MM.1S (cell line): ENCODE results near the gene CFAP70.
"Not testable (repeated sequence)": the region's sequence is repeated elsewhere in the genome, so short reads cannot be mapped to it uniquely, and the experiment has no call there.

Experiments
- DNase-seq: peaks from one replicate; pipeline ENCODE4 v3.0.0-alpha.2; 2015
- H2AFZ ChIP-seq: fragments of 300-600 bp; sonication (generic); 2 replicates; pipeline ENCODE4 v1.6.0; 2016; ENCODE audit warnings: antibody characterized with exemption, low read length
- H3F3A ChIP-seq: fragments of 300-600 bp; sonication (generic); 2 replicates; pipeline ENCODE4 v1.6.1; 2016; ENCODE audit warnings: mild to moderate bottlenecking, antibody characterized with exemption, low read length, moderate library complexity, mixed read lengths; ENCODE audit not compliant: insufficient read depth
- H3K27ac ChIP-seq: fragments of 300-600 bp; sonication (generic); 2 replicates; pipeline ENCODE4 v1.5.1; 2016; ENCODE audit warnings: mild to moderate bottlenecking, low read length
- H3K27me3 ChIP-seq: fragments of 300-600 bp; sonication (generic); replicated peaks from 2 replicates; pipeline ENCODE4 v1.6.0; 2016; ENCODE audit warnings: low read length; ENCODE audit not compliant: insufficient read depth
- H3K36me3 ChIP-seq: fragments of 300-600 bp; sonication (generic); replicated peaks from 2 replicates; pipeline ENCODE4 v1.6.1; 2016; ENCODE audit warnings: mild to moderate bottlenecking, low read length, mixed read lengths; ENCODE audit not compliant: insufficient read depth
- H3K4me1 ChIP-seq: fragments of 300-600 bp; sonication (generic); 2 replicates; pipeline ENCODE4 v1.6.1; 2016; ENCODE audit warnings: low read length, mixed read lengths
- H3K4me2 ChIP-seq: fragments of 300-600 bp; sonication (generic); 2 replicates; pipeline ENCODE4 v1.6.0; 2016; ENCODE audit warnings: low read depth, low read length
- H3K4me3 ChIP-seq: fragments of 300-600 bp; sonication (generic); 2 replicates; pipeline ENCODE4 v1.5.1; 2016; ENCODE audit warnings: low read length, mixed read lengths
- H3K79me2 ChIP-seq: fragments of 300-600 bp; sonication (generic); 2 replicates; pipeline ENCODE4 v1.6.1; 2016; ENCODE audit warnings: mixed run types, low read length, mixed read lengths
- H3K9ac ChIP-seq: fragments of 300-600 bp; sonication (generic); 2 replicates; pipeline ENCODE4 v1.6.1; 2016; ENCODE audit warnings: low read length, mixed read lengths
- H3K9me2 ChIP-seq: fragments of 300-600 bp; sonication (generic); replicated peaks from 2 replicates; pipeline ENCODE4 v1.6.1; 2016; ENCODE audit warnings: mild to moderate bottlenecking, low read length, mixed read lengths; ENCODE audit not compliant: insufficient read depth
- H3K9me3 ChIP-seq: fragments of 300-600 bp; sonication (generic); replicated peaks from 2 replicates; pipeline ENCODE4 v1.6.1; 2016; ENCODE audit warnings: mild to moderate bottlenecking, low read length, mixed read lengths; ENCODE audit not compliant: insufficient read depth
- H4K20me1 ChIP-seq: fragments of 300-600 bp; sonication (generic); 2 replicates; pipeline ENCODE4 v1.6.1; 2016; ENCODE audit warnings: mild to moderate bottlenecking, low read length, moderate library complexity, mixed read lengths; ENCODE audit not compliant: insufficient read depth
- CTCF ChIP-seq: fragments of 300-600 bp; sonication (generic); IDR thresholded peaks from 2 replicates; pipeline ENCODE4 v1.5.1; 2016; ENCODE audit warnings: antibody characterized with exemption, low read length, mixed read lengths
- EZH2 ChIP-seq: fragments of 300-600 bp; sonication (generic); optimal IDR thresholded peaks from 2 replicates; pipeline ENCODE3; 2017; ENCODE audit warnings: low read depth, mild to moderate bottlenecking, antibody characterized with exemption, low read length, mixed read lengths
- EZH2phosphoT487 ChIP-seq: fragments of 300-600 bp; sonication (generic); IDR thresholded peaks from 2 replicates; pipeline ENCODE4 v1.6.1; 2018; ENCODE audit warnings: antibody characterized with exemption, low read length

CFAP70 gene

DNA sequence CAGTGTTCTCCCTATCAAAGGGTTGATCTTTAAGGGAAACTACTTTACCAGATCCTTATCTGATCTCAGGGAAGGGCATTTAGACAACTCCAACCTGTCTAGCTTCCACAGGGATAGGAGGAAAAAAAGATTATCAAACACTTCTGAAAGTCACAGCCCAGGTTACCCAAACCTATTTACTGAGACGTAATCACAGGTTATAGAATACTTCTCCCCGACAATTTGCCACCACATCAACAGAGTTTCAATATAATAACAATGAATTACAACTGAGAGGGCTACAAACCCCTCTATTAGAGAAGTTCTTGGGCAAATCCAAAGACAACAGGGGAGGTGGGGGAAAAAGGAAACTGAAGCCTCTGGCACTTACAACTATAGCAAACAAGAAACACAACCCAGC, 26.3 kb downstream of the CFAP70 start:
- H3K4me1 ChIP-seq, result no peaks in the 10 kb centered on the region
- no peak for DNase-seq
- TF ChIP-seq EZH2phosphoT487, result no peak
- no peak for TF ChIP-seq EZH2
- no peak for TF ChIP-seq CTCF
- H3K9me3 ChIP-seq, result no peaks in the 10 kb centered on the region
- no peaks in the 10 kb centered on the region for H3F3A ChIP-seq
- no peak overlapping the region for H3K9ac ChIP-seq
- no peaks in the 10 kb centered on the region for H3K27me3 ChIP-seq
- H2AFZ ChIP-seq, result no peak overlapping the region
- H3K9me2 ChIP-seq, result no peaks in the 10 kb centered on the region
- H3K4me2 ChIP-seq, result no peak overlapping the region
- H3K4me3 ChIP-seq, result no peak overlapping the region
- no peaks in the 10 kb centered on the region for H3K36me3 ChIP-seq
- H3K79me2 ChIP-seq, result no peaks in the 10 kb centered on the region
- H3K27ac ChIP-seq, result no peak overlapping the region
- H4K20me1 ChIP-seq, result no peaks in the 10 kb centered on the region

GRCh38 chr10:73328523-73328922, 30.1 kb downstream of the CFAP70 start:
- H3K4me1 ChIP-seq, H3K27me3 ChIP-seq, H3K4me3 ChIP-seq, DNase-seq, H3K9me3 ChIP-seq, H3K36me3 ChIP-seq, H3F3A ChIP-seq, H2AFZ ChIP-seq, H3K9me2 ChIP-seq, H4K20me1 ChIP-seq, H3K79me2 ChIP-seq, H3K4me2 ChIP-seq, H3K27ac ChIP-seq, H3K9ac ChIP-seq: not testable (repeated sequence)

GRCh38 chr10:73325290-73325689, 33.4 kb downstream of the CFAP70 start:
- not testable (repeated sequence) for H3K79me2 ChIP-seq, H3K36me3 ChIP-seq, H3F3A ChIP-seq, H2AFZ ChIP-seq, H4K20me1 ChIP-seq, H3K4me1 ChIP-seq, H3K27ac ChIP-seq, H3K9me2 ChIP-seq, DNase-seq, H3K4me2 ChIP-seq, H3K9me3 ChIP-seq, H3K9ac ChIP-seq, H3K27me3 ChIP-seq, H3K4me3 ChIP-seq

DNA sequence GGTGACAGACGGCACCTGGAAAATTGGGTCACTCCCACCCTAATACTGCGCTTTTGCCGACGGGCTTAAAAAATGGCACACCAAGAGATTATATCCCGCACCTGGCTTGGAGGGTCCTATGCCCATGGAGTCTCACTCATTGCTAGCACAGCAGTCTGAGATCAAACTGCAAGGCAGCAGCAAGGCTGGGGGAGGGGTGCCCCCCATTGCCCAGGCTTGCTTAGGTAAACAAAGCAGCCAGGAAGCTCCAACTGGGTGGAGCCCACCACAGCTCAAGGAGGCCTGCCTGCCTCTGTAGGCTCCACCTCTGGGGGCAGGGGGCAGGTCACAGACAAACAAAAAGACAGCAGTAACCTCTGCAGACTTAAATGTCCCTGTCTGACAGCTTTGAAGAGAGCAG, 35.1 kb downstream of the CFAP70 start:
- DNase-seq, H4K20me1 ChIP-seq: not testable (repeated sequence)

DNA sequence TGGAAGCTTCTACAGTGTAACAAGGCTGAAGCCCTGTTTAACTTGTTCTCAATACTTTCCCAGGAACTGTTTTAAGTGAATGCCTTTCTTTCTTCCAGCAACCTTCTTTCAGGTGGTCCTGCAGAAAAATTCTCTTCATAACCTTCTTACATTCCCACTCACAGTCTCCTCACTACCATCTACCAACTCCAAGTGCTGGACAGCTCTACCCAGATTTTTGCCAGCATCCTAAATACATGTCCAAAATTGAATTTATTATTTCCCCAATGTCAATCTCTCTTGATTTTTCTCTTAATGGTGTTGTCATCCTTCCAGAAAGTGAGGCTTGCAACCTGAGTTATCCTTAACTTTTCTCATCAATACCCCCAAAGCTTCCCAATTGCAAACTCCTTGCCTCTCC, 48.2 kb downstream of the CFAP70 start:
- Histone ChIP-seq H3K36me3 (no peaks in the 10 kb centered on the region), H3K27ac (no peak overlapping the region), H3K9me2 (no peaks in the 10 kb centered on the region), H3K4me3 (no peak overlapping the region), H3K4me1 (no peaks in the 10 kb centered on the region), H3K4me2 (no peak overlapping the region), H3K79me2 (no peaks in the 10 kb centered on the region), H3K27me3 (no peaks in the 10 kb centered on the region), H2AFZ (no peak overlapping the region), H3F3A (no peaks in the 10 kb centered on the region), H3K9ac (no peak overlapping the region), H3K9me3 (no peaks in the 10 kb centered on the region), H4K20me1 (no peaks in the 10 kb centered on the region)
- TF ChIP-seq EZH2phosphoT487 (no peak), CTCF (no peak), EZH2 (no peak)
- no peak for DNase-seq

More for the DNA sequence above, 35.1 kb downstream of the CFAP70 start:
- not testable (repeated sequence) for H3K9me2 ChIP-seq, H3K79me2 ChIP-seq, H3K4me3 ChIP-seq, H3K36me3 ChIP-seq, H2AFZ ChIP-seq, H3K4me1 ChIP-seq, H3F3A ChIP-seq, H3K9me3 ChIP-seq, H3K9ac ChIP-seq, H3K27me3 ChIP-seq, H3K27ac ChIP-seq, H3K4me2 ChIP-seq
